Kidney epithelial cell (primary cell): ENCODE results near the gene OSBPL5. TPM values are rescaled to one million over a fixed set of nuclear protein-coding genes. Genes with fewer than 3 reads are reported as not detected.

Experiments used
- DNase-seq: peaks from one replicate; pipeline ENCODE4 v3.0.0-alpha.2; 2010; ENCODE audit warnings: low read depth
- H3K27me3 ChIP-seq: 2 replicates; pipeline ENCODE4 v1.6.0; 2011; ENCODE audit warnings: low read length; ENCODE audit not compliant: control insufficient read depth, insufficient read depth
- H3K36me3 ChIP-seq: 2 replicates; pipeline ENCODE4 v1.5.1; 2011; ENCODE audit warnings: low read length; ENCODE audit not compliant: control insufficient read depth, insufficient read depth
- H3K4me3 ChIP-seq: 2 replicates; pipeline ENCODE4 v1.5.1; 2011; ENCODE audit warnings: low read depth, mild to moderate bottlenecking, control low read depth, low read length
- total RNA-seq: library from RNA; depleted of rRNA; stranded (reverse); fragments of >200 nt; gene quantifications from 2 replicates; pipeline ENCODE4 v1.2.3, GENCODE V29; 2015
- TF ChIP-seq, protein P1 (sequence below): IDR thresholded peaks from 2 replicates; pipeline ENCODE4 v1.5.1; 2011; ENCODE audit warnings: mild to moderate bottlenecking, moderate library complexity, low read length, control low read depth, inconsistent platforms; ENCODE audit not compliant: insufficient read depth, poor library complexity, severe bottlenecking

The OSBPL5 gene
- total RNA-seq, 1 donor from 2014 or later, result 10.2 TPM

DNA sequence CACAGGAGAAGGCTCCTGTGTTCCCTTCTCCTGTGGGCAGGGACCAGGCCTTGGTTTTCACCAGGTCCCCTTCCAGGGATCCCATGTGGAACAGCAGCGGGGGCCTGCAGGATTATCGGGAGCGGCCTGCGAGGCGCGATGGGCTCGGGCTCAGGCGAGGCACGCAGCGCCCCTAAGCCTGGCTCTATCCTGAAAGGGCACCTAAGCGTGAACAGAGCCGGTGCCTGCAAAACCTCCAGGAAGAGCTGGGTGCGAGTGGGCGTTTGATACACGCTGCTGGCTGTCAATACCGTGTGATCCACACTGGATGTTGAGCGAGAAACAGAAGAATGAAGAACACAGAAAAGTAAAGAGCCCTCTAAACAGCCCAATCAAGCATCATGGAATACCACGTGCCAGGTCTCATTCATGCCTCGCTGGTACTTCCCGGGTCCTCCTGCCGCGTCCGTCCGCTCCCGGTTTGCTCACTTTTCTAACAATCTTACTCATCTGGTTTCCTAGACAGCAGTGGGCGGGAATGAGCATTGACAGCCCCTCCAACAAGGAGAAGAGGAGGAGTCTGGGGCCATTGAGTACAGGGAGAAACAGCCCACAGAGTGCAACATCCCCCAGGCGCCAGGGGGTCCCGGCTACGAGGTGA, 12.5 kb downstream of the OSBPL5 start:
- Histone ChIP-seq H3K27me3 (no peaks in the 10 kb centered on the region), H3K36me3 (no peaks in the 10 kb centered on the region), H3K4me3 (no peak overlapping the region)
- DNase-seq, result no peak
- TF ChIP-seq, protein P1, sequence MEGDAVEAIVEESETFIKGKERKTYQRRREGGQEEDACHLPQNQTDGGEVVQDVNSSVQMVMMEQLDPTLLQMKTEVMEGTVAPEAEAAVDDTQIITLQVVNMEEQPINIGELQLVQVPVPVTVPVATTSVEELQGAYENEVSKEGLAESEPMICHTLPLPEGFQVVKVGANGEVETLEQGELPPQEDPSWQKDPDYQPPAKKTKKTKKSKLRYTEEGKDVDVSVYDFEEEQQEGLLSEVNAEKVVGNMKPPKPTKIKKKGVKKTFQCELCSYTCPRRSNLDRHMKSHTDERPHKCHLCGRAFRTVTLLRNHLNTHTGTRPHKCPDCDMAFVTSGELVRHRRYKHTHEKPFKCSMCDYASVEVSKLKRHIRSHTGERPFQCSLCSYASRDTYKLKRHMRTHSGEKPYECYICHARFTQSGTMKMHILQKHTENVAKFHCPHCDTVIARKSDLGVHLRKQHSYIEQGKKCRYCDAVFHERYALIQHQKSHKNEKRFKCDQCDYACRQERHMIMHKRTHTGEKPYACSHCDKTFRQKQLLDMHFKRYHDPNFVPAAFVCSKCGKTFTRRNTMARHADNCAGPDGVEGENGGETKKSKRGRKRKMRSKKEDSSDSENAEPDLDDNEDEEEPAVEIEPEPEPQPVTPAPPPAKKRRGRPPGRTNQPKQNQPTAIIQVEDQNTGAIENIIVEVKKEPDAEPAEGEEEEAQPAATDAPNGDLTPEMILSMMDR, result no peak

DNA sequence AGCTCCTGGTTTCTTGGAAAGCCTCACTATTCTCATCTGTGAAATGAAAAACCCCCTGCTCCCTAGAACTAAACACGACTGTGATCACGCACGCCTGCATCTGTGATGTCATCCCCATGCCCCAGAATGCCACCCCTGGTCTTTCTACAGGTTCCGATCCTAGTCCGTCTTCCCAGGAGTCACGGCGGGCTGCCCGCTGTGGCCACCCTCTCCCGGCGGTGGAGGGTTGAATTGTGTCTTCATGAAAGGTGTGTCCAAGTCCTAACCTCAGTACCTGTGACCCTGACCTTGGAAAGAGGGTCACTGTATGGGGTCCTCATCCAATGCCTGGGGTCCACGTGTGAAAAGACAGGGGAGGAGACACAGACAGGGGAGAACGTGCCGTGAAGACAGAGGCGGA, 14.4 kb downstream of the OSBPL5 start:
- DNase-seq, result no peak
- H3K27me3 ChIP-seq, result no peaks in the 10 kb centered on the region
- TF ChIP-seq, protein P1, result no peak
- no peak overlapping the region for H3K4me3 ChIP-seq
- H3K36me3 ChIP-seq, result no peaks in the 10 kb centered on the region

DNA sequence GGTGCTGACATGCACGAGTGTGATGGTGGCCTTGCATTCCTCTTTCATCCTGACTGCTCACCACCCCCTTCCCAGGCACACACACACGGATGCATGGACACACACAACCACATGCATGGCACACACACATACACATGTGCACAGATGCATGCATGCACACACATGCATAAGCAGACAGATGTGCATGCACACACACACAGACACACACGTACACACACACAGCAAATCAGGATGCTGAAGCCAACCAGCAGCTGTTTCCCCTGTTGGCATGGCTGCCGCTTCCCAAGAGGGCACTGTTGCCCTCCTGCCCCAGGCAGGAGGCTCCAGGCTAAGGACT, 15.3 kb downstream of the OSBPL5 start:
- no peak for DNase-seq
- H3K36me3 ChIP-seq, result no peaks in the 10 kb centered on the region
- TF ChIP-seq, protein P1, result no peak
- no peak overlapping the region for H3K4me3 ChIP-seq
- H3K27me3 ChIP-seq, result no peaks in the 10 kb centered on the region

DNA sequence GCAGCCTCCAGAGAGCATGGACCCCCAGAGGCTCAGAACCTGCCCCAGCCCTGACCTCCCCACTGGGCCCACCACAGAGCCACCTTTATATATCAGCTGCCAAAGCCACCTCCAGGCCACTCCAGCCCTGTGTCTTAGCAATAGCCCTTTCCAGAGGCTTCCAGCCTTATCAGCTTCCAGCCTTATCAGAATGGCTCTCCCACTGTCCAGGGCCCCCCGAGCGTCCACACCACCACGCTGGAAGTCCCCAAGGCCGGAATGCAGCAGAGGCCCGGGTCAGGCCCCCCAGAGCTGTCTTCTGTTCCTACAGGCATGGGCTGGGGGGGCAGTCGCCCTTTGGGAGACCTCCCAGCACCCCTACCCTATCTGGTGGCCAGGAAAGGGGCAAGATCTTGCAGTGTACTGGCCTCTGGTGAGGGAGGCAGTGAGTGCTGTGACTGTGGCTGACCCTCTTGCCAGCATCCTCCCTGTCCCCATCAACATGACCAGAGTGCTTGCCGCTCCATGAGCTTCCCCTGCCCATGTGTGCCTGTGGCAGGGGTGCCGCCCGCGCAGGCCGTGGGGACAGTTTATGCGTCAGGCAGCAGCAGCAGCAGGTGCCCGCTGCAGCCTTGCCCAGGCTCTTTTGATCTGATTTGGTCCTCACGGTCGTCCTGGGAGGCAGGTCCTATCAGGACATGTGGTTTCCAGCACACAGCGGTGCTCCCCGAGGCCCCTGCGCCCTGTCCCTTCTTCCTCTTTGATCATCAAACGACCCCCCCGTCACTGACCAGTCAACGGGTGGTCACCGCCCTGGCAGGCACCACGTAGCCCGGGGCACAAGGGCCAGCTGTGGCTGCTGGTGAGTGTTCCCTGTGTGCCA, 15.9 kb downstream of the OSBPL5 start:
- TF ChIP-seq, protein P1, result no peak
- no peaks in the 10 kb centered on the region for H3K27me3 ChIP-seq
- H3K4me3 ChIP-seq, result no peak overlapping the region
- DNase-seq, result no peak
- no peaks in the 10 kb centered on the region for H3K36me3 ChIP-seq

DNA sequence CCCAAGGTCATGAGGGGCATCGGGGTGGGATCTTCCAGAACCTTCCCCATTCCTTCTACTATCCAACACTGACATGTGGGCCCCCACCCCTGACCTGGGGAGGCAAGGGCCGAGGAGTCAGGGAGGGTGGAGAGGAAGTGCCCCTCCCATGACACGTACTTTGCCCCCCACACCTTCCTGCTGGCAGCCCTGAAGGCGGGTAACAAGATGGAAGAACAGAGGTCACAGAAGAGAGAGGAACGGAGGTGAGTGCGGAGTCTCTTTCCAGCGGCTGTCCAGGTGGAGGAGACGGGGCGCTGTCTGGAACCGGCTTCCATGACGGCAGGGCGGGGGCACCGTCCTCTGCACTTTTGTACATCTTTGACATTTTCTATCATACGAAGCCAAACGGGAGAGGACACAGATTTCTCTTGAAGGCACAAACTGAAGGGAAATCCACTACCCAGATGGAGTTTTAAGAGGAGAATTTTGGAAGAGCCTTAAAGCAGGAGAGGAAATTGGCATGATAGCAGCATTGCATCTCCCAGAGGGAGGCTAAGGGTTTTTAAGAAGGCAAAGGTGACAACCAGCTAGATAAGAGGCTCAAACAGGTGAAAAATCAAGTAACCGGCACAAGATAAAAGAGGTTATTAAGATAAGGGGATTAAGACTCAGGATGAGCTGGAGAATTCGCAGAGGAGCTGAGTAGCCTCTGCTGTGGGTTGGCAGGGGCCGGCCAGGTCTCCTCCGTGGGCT, 16.7 kb downstream of the OSBPL5 start:
- Histone ChIP-seq H3K27me3 (no peaks in the 10 kb centered on the region), H3K36me3 (no peaks in the 10 kb centered on the region), H3K4me3 (no peak overlapping the region)
- TF ChIP-seq, protein P1, result no peak
- no peak for DNase-seq
